ENCODE results near the gene BTN3A1.

DNA sequence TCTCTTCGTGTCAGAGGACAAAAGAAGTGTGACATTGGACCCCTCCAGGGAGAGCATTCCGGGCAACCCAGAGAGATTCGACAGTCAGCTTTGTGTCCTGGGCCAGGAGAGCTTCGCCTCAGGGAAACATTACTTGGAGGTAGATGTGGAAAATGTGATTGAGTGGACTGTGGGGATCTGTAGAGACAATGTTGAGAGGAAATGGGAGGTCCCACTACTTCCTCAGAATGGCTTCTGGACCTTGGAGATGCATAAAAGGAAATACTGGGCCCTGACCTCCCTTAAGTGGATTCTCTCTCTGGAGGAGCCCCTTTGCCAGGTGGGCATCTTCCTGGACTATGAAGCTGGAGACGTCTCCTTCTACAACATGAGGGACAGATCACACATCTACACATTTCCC is 28.7 kb downstream of the BTN3A1 start:
- no peak for TF ChIP-seq CTCF (IDR thresholded peaks at IDR 0.05 in 4 of 5, conservative IDR thresholded peaks at IDR 0.05 in 1 of 5)
- TF ChIP-seq POLR2A (IDR thresholded peaks at IDR 0.05), result no peak
